Measurements from ENCODE around the gene GLIS2.

DNA sequence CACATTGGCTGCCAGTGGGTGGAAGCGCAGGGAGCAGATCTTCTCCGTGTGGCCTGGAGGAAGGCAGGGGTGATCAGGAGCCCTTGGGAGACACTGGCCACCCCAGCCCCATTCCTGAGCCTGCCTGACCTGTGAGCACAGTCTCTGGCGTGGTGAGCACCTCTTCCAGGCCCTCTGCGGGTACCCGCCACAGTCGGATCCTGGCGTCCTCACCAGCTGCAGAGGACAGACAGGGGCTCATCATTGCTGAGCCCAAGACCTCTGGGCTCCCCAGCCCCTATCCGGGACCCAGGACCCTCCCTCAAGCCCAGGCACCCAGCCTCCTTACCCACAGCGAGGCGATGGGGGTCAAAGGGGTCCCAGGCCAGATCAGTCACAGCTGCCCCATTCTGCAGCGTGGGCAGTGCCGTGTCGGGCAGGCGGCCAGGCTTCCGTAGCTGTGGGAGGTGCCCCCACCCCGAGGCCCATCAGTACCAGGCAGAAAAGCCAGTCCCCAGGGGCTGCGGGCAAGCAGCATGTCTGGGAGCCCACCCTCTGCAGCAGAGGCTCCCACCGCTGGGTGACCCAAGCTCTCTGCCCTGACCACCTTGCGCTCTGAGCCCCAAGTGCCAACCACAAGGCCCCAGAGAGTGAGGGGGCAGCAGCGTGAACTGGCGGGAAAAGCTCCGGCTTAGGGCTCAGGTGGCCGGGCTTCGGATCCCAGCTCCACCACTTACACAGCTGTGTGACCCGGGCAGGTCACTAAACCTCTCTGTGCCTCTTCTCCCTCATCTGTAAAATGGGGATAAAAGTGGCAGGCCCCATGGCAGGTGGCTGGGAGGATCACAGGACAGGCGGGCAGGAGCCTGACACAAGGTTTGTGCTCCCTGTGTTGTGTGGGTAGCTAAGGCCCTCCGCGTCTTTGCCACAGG is 45.4 kb downstream of the GLIS2 start:
- TF ChIP-seq FEZF1 (tag by site-specific recombination; IDR thresholded peaks at IDR 0.05) = no peak
- TF ChIP-seq, protein P1, sequence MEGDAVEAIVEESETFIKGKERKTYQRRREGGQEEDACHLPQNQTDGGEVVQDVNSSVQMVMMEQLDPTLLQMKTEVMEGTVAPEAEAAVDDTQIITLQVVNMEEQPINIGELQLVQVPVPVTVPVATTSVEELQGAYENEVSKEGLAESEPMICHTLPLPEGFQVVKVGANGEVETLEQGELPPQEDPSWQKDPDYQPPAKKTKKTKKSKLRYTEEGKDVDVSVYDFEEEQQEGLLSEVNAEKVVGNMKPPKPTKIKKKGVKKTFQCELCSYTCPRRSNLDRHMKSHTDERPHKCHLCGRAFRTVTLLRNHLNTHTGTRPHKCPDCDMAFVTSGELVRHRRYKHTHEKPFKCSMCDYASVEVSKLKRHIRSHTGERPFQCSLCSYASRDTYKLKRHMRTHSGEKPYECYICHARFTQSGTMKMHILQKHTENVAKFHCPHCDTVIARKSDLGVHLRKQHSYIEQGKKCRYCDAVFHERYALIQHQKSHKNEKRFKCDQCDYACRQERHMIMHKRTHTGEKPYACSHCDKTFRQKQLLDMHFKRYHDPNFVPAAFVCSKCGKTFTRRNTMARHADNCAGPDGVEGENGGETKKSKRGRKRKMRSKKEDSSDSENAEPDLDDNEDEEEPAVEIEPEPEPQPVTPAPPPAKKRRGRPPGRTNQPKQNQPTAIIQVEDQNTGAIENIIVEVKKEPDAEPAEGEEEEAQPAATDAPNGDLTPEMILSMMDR (tag by site-specific recombination; IDR thresholded peaks at IDR 0.05) = no peak
